HCT116 (cell line): ENCODE results near the gene DCP1B. TPM values are rescaled to one million over a fixed set of nuclear protein-coding genes. Genes with fewer than 3 reads are reported as not detected.
A peak's percentile ranks its signal among the peaks of the same experiment; 100 is the strongest.

Source experiments
- ATAC-seq: fragments of 200-7000 bp; cut with Tn5 transposase; 2 replicates; pipeline ENCODE4 v1.9.1; 2020; ENCODE audit warnings: mild to moderate bottlenecking, moderate library complexity
- BruUV-seq: library from RNA; stranded (reverse); fragments of 400-500 nt; replicated peaks from 2 replicates; lab custom pipeline; 2021; lab: Mats Ljungman, UMichigan
- CTCF ChIA-PET: fragments of 300-600 bp; sonication (Branson Sonifier 250); formaldehyde crosslinking; loops from one replicate; lab custom pipeline; 2021; ENCODE audit warnings: antibody characterized with exemption; lab: Charles Lee
- POLR2A ChIA-PET: fragments of 300-600, 350-600 bp; sonication (Branson Sonifier 250); formaldehyde crosslinking; loops from one replicate; lab custom pipeline; 2021; ENCODE audit warnings: antibody characterized with exemption; lab: Charles Lee
- RAD21 ChIA-PET, 2 experiments: fragments of 300-600 bp; sonication (Branson Sonifier 250); formaldehyde crosslinking; loops; one replicate each; lab custom pipeline; 2023; ENCODE audit warnings: low total read pairs in 2 of 2; ENCODE audit not compliant: uncharacterized antibody in 2 of 2, unreplicated experiment in 2 of 2, low non-redundant PET in 1 of 2; lab: Charles Lee
- DNase-seq: peaks from one replicate; pipeline ENCODE4 v3.0.0-alpha.2; 2010; ENCODE audit warnings: low read depth, low spot score
- H2AFZ ChIP-seq: fragments of 200-600 bp; shearing (Covaris generic), sonication (generic); 2 replicates; pipeline ENCODE4 v1.6.1; 2017; ENCODE audit warnings: low read depth, mixed run types, mixed read lengths, antibody characterized with exemption, low read length; ENCODE audit not compliant: poor library complexity, severe bottlenecking
- H3K27ac ChIP-seq: 2 replicates; pipeline ENCODE4 v1.5.1; 2012; ENCODE audit warnings: low read depth, low read length
- H3K27me3 ChIP-seq: fragments of 200-600 bp; sonication (generic); 2 replicates; pipeline ENCODE4 v1.6.1; 2016; ENCODE audit warnings: mixed run types, low read length, mixed read lengths; ENCODE audit not compliant: insufficient read depth
- H3K36me3 ChIP-seq, 2 experiments: fragments of 200-500 bp in 1 of 2; fragments of 200-600 bp in 1 of 2; sonication (Bioruptor generic) in 1 of 2; sonication (generic) in 1 of 2; 2 replicates each; pipeline versions ENCODE4 v1.5.1 to v1.6.1; 2014 to 2016; ENCODE audit warnings: low read length in 2 of 2, inconsistent platforms in 1 of 2, mixed read lengths in 1 of 2, mixed run types in 1 of 2; ENCODE audit not compliant: insufficient read depth in 2 of 2, control insufficient read depth in 1 of 2
- H3K4me1 ChIP-seq, 2 experiments: fragments of 200-600 bp in 1 of 2; sonication (generic) in 1 of 2; 2 replicates each; pipeline versions ENCODE4 v1.5.1 to v1.6.1; 2012 to 2017; ENCODE audit warnings: low read length in 2 of 2, inconsistent platforms in 1 of 2, mild to moderate bottlenecking in 1 of 2, mixed read lengths in 1 of 2, mixed run types in 1 of 2, moderate library complexity in 1 of 2; ENCODE audit not compliant: insufficient read depth in 2 of 2, control insufficient read depth in 1 of 2
- H3K4me2 ChIP-seq: fragments of 200-600 bp; sonication (generic); 2 replicates; pipeline ENCODE4 v1.6.1; 2017; ENCODE audit warnings: mixed run types, low read length, mixed read lengths
- H3K4me3 ChIP-seq, 2 experiments: fragments of 200-600 bp in 1 of 2; sonication (generic) in 1 of 2; replicated peaks in 1 of 2; 2 replicates each; pipeline ENCODE4 v1.5.1; 2011 to 2016; ENCODE audit warnings: low read length in 2 of 2, control low read depth in 1 of 2, low read depth in 1 of 2, mild to moderate bottlenecking in 1 of 2, mixed read lengths in 1 of 2, mixed run types in 1 of 2
- H3K79me2 ChIP-seq: fragments of 200-600 bp; sonication (generic); 2 replicates; pipeline ENCODE4 v1.6.1; 2017; ENCODE audit warnings: mild to moderate bottlenecking, mixed run types, low read length, moderate library complexity, mixed read lengths; ENCODE audit not compliant: insufficient read depth
- H3K9ac ChIP-seq: fragments of 200-600 bp; sonication (generic); 2 replicates; pipeline ENCODE4 v1.6.1; 2016; ENCODE audit warnings: low read length, mixed read lengths
- H3K9me2 ChIP-seq: fragments of 200-600 bp; sonication (generic), shearing (Covaris generic); 2 replicates; pipeline ENCODE4 v1.6.1; 2017; ENCODE audit warnings: mixed run types, mild to moderate bottlenecking, moderate library complexity; ENCODE audit not compliant: insufficient read depth
- H3K9me3 ChIP-seq, 2 experiments: fragments of 200-500 bp in 1 of 2; fragments of 200-600 bp in 1 of 2; sonication (Bioruptor generic) in 1 of 2; sonication (generic) in 1 of 2; 2 replicates each; pipeline ENCODE4 v1.6.1; 2014 to 2017; ENCODE audit warnings: low read length in 2 of 2, mixed read lengths in 2 of 2, inconsistent platforms in 1 of 2, low read depth in 1 of 2, mild to moderate bottlenecking in 1 of 2, mixed run types in 1 of 2, moderate library complexity in 1 of 2; ENCODE audit not compliant: control insufficient read depth in 1 of 2, insufficient read depth in 1 of 2
- H4K20me1 ChIP-seq: fragments of 200-600 bp; sonication (generic), shearing (Covaris generic); 2 replicates; pipeline ENCODE4 v1.6.1; 2017; ENCODE audit warnings: mixed run types, mild to moderate bottlenecking, moderate library complexity; ENCODE audit not compliant: insufficient read depth
- CBX3 ChIP-seq: IDR thresholded peaks from 2 replicates; pipeline ENCODE4 v1.6.1; 2012; ENCODE audit warnings: low read depth
- EGR1 ChIP-seq: IDR thresholded peaks from 2 replicates; pipeline ENCODE4 v1.6.1; 2012; ENCODE audit warnings: low read depth
- FOSL1 ChIP-seq: IDR thresholded peaks from 2 replicates; pipeline ENCODE4 v1.6.1; 2012; ENCODE audit warnings: low read depth
- TCF7L2 ChIP-seq: IDR thresholded peaks from 2 replicates; pipeline ENCODE4 v1.7.0; 2011; ENCODE audit warnings: borderline replicate concordance, inconsistent platforms; ENCODE audit not compliant: insufficient read depth, insufficient read length; ENCODE audit errors: extremely low read depth
- YY1 ChIP-seq: IDR thresholded peaks from 2 replicates; pipeline ENCODE4 v1.6.1; 2011; ENCODE audit warnings: low read length, low read depth, moderate library complexity, mild to moderate bottlenecking; ENCODE audit not compliant: insufficient replicate concordance; ENCODE audit errors: extremely low read depth
- ZFX ChIP-seq: fragments of 450-650 bp; IDR thresholded peaks from 2 replicates; pipeline ENCODE4 v1.6.1; 2017
- intact Hi-C: fragments of 100-400 bp; cut with micrococcal nuclease; formaldehyde crosslinking; loops from 2 replicates; pipeline ENCODE4 v1.10.0; 2022
- total RNA-seq: library from RNA; stranded (reverse); gene quantifications from one replicate; pipeline ENCODE4 v1.2.1, GENCODE V29; 2021; ENCODE audit not compliant: unreplicated experiment
- TF ChIP-seq, protein P1 (sequence below), 3 experiments: fragments of 200-600 bp in 1 of 3; sonication (generic) in 1 of 3; IDR thresholded peaks in 2 of 3; conservative IDR thresholded peaks in 1 of 3; 2 replicates each; pipeline ENCODE4 v1.5.1; 2012 to 2017; ENCODE audit warnings: low read depth in 2 of 3, low read length in 2 of 3, antibody characterized with exemption in 1 of 3, borderline replicate concordance in 1 of 3, control low read depth in 1 of 3, mild to moderate bottlenecking in 1 of 3, mixed read lengths in 1 of 3, mixed run types in 1 of 3, moderate library complexity in 1 of 3; ENCODE audit not compliant: insufficient read depth in 1 of 3
- TF ChIP-seq, protein P2 (sequence below): IDR thresholded peaks from 2 replicates; pipeline ENCODE4 v1.6.1; 2012; ENCODE audit warnings: low read depth

Gene DCP1B
- total RNA-seq, 1 experiment from 2014 or later = 13.8 TPM

DNA sequence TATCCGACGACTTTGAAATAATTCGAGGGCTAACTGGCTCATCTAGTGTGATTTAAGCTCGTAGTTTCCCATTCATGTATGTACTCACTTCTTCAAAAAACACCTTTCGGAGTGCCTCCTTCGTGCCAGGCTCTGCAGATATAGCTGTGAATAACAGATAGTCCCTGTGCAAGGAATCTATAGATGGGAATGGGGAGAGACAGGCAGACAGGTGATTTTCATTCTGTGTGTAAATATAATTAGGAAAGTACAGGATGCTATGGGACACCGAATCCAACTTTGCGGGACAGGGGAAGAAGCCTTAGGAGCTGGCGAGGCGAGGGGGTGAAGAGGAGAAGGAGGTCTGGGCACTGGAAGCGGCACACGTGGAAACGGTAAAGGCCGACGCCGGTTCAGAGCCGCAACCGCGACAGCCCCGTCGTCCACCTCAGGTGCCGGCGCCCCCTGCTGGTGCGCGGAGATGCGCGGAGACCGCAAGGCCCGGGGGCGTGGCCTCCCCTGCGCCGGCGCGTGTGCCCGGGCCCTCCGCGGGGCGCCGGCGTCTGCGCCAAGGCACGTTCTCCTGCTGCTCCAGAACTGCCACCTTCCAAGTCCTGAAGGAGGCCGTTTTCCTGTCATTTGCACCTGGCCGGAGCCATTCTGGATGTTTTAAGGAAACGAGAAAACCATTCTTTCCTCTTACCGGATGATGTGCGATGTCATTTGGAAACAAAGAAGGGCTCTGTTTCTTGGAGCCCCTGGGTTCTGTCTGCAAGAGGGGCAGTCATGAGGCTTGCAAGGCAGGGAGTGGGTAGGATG is 30.6 kb upstream of the DCP1B start (continued):
- TF ChIP-seq, protein P1, sequence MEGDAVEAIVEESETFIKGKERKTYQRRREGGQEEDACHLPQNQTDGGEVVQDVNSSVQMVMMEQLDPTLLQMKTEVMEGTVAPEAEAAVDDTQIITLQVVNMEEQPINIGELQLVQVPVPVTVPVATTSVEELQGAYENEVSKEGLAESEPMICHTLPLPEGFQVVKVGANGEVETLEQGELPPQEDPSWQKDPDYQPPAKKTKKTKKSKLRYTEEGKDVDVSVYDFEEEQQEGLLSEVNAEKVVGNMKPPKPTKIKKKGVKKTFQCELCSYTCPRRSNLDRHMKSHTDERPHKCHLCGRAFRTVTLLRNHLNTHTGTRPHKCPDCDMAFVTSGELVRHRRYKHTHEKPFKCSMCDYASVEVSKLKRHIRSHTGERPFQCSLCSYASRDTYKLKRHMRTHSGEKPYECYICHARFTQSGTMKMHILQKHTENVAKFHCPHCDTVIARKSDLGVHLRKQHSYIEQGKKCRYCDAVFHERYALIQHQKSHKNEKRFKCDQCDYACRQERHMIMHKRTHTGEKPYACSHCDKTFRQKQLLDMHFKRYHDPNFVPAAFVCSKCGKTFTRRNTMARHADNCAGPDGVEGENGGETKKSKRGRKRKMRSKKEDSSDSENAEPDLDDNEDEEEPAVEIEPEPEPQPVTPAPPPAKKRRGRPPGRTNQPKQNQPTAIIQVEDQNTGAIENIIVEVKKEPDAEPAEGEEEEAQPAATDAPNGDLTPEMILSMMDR (IDR thresholded peaks at IDR 0.05 in 2 of 3, conservative IDR thresholded peaks at IDR 0.05 in 1 of 3; ENCODE audit: borderline replicate concordance in 1 of 3, insufficient read depth in 1 of 3, low read depth in 2 of 3, low read length in 2 of 3) = peak; percentile 35 to 85 (median 82); a peak in 5 of 6 replicates
- TF ChIP-seq CBX3 = peak; percentile 82
- TF ChIP-seq EGR1 = no peak
- peak; percentile 39; the same call in 1 of the 2 replicates for TF ChIP-seq ZFX
- TF ChIP-seq FOSL1 = no peak
- TF ChIP-seq TCF7L2 = peak; percentile 45
- peak; percentile 4 for TF ChIP-seq YY1

DNA sequence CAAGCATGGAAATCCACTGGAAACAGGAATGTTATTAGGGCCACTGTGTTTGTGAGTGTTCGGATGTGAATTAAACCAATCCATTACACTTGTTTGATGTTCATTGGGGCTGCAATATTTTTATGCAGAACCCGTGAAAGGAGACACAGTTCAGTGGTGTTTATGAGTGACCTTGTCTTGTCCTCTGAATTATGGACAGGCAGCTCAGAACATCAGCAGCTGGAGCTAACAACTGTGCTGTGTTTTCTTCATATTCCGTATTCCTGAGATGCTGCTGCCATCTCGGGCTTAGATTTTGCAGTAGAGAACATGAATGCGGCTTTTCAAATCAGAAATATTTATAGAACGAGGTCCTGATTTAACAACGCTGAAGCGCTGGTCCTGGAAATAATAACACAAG is 28.2 kb upstream of the DCP1B start:
- H4K20me1 ChIP-seq = no peaks in the 10 kb centered on the region
- no peak overlapping the region for H3K27ac ChIP-seq
- intact Hi-C loops = no loop called here
- no peak overlapping the region for H2AFZ ChIP-seq
- peaks cover 36% of the 10 kb centered on the region for H3K27me3 ChIP-seq
- H3K4me1 ChIP-seq = peaks cover 5 to 11% of the 10 kb centered on the region in 2 experiments
- no peaks in the 10 kb centered on the region for H3K79me2 ChIP-seq
- TF ChIP-seq, protein P2, sequence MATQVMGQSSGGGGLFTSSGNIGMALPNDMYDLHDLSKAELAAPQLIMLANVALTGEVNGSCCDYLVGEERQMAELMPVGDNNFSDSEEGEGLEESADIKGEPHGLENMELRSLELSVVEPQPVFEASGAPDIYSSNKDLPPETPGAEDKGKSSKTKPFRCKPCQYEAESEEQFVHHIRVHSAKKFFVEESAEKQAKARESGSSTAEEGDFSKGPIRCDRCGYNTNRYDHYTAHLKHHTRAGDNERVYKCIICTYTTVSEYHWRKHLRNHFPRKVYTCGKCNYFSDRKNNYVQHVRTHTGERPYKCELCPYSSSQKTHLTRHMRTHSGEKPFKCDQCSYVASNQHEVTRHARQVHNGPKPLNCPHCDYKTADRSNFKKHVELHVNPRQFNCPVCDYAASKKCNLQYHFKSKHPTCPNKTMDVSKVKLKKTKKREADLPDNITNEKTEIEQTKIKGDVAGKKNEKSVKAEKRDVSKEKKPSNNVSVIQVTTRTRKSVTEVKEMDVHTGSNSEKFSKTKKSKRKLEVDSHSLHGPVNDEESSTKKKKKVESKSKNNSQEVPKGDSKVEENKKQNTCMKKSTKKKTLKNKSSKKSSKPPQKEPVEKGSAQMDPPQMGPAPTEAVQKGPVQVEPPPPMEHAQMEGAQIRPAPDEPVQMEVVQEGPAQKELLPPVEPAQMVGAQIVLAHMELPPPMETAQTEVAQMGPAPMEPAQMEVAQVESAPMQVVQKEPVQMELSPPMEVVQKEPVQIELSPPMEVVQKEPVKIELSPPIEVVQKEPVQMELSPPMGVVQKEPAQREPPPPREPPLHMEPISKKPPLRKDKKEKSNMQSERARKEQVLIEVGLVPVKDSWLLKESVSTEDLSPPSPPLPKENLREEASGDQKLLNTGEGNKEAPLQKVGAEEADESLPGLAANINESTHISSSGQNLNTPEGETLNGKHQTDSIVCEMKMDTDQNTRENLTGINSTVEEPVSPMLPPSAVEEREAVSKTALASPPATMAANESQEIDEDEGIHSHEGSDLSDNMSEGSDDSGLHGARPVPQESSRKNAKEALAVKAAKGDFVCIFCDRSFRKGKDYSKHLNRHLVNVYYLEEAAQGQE = no peak
- ATAC-seq = no peak
- no TSS peak for BruUV-seq
- H3K9me2 ChIP-seq = no peaks in the 10 kb centered on the region
- RAD21 ChIA-PET = no interaction called here
- no peak overlapping the region for H3K4me2 ChIP-seq
- H3K36me3 ChIP-seq = no peaks in the 10 kb centered on the region
- H3K9me3 ChIP-seq = no peaks in the 10 kb centered on the region
- no peak for DNase-seq
- POLR2A ChIA-PET = no interaction called here
- no peak overlapping the region for H3K4me3 ChIP-seq
- CTCF ChIA-PET = no interaction called here
- H3K9ac ChIP-seq = no peak overlapping the region
